ENCODE data around the gene NFKBIL1. TPM values are rescaled to one million over a fixed set of nuclear protein-coding genes. Genes with fewer than 3 reads are reported as not detected.

The NFKBIL1 gene
- total and polyA plus RNA-seq, 9 of the 15 experiments (the other 6 are each of a cell fraction or from before 2014, with no cell fraction given), result 0.49 to 33.1 (median 7.6) TPM

DNA sequence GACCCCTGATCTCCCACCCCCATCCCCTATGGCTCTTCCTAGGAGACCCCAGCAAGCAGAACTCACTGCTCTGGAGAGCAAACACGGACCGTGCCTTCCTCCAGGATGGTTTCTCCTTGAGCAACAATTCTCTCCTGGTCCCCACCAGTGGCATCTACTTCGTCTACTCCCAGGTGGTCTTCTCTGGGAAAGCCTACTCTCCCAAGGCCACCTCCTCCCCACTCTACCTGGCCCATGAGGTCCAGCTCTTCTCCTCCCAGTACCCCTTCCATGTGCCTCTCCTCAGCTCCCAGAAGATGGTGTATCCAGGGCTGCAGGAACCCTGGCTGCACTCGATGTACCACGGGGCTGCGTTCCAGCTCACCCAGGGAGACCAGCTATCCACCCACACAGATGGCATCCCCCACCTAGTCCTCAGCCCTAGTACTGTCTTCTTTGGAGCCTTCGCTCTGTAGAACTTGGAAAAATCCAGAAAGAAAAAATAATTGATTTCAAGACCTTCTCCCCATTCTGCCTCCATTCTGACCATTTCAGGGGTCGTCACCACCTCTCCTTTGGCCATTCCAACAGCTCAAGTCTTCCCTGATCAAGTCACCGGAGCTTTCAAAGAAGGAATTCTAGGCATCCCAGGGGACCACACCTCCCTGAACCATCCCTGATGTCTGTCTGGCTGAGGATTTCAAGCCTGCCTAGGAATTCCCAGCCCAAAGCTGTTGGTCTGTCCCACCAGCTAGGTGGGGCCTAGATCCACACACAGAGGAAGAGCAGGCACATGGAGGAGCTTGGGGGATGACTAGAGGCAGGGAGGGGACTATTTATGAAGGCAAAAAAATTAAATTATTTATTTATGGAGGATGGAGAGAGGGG, 26.1 kb downstream of the NFKBIL1 start (continued):
- TF ChIP-seq, protein P1, sequence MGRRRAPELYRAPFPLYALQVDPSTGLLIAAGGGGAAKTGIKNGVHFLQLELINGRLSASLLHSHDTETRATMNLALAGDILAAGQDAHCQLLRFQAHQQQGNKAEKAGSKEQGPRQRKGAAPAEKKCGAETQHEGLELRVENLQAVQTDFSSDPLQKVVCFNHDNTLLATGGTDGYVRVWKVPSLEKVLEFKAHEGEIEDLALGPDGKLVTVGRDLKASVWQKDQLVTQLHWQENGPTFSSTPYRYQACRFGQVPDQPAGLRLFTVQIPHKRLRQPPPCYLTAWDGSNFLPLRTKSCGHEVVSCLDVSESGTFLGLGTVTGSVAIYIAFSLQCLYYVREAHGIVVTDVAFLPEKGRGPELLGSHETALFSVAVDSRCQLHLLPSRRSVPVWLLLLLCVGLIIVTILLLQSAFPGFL (CRISPR knock-in tag; IDR thresholded peaks at IDR 0.05), result no peak
- TF ChIP-seq MCM3 (IDR thresholded peaks at IDR 0.05), result no peak

DNA sequence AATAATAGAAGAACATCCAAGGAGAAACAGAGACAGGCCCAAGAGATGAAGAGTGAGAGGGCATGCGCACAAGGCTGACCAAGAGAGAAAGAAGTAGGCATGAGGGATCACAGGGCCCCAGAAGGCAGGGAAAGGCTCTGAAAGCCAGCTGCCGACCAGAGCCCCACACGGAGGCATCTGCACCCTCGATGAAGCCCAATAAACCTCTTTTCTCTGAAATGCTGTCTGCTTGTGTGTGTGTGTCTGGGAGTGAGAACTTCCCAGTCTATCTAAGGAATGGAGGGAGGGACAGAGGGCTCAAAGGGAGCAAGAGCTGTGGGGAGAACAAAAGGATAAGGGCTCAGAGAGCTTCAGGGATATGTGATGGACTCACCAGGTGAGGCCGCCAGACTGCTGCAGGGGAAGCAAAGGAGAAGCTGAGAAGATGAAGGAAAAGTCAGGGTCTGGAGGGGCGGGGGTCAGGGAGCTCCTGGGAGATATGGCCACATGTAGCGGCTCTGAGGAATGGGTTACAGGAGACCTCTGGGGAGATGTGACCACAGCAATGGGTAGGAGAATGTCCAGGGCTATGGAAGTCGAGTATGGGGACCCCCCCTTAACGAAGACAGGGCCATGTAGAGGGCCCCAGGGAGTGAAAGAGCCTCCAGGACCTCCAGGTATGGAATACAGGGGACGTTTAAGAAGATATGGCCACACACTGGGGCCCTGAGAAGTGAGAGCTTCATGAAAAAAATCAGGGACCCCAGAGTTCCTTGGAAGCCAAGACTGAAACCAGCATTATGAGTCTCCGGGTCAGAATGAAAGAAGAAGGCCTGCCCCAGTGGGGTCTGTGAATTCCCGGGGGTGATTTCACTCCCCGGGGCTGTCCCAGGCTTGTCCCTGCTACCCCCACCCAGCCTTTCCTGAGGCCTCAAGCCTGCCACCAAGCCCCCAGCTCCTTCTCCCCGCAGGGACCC, 27.0 kb downstream of the NFKBIL1 start:
- in situ Hi-C loops (cut with MboI), result no loop called here
- Histone ChIP-seq H4K20me1 (replicated peaks; ENCODE audit: control insufficient read depth, insufficient read depth, low read length) (no peaks in the 10 kb centered on the region), H3K27me3 (ENCODE audit: control insufficient read depth in 2 of 2, insufficient read depth in 2 of 2, low read length in 2 of 2) (no peaks in the 10 kb centered on the region), H3K9me1 (ENCODE audit: control insufficient read depth, insufficient read depth, low read length) (no peaks in the 10 kb centered on the region), H3K4me2 (ENCODE audit: insufficient read depth, low read length) (no peak overlapping the region), H3K79me2 (ENCODE audit: control insufficient read depth, insufficient read depth, low read length) (no peaks in the 10 kb centered on the region), H2AFZ (ENCODE audit: low read depth, low read length) (no peak overlapping the region), H3K36me3 (ENCODE audit: control insufficient read depth, insufficient read depth, low read length) (no peaks in the 10 kb centered on the region), H3K9me3 (replicated peaks; ENCODE audit: control insufficient read depth, insufficient read depth, low read depth, low read length) (no peaks in the 10 kb centered on the region), H3K4me3 (no peak overlapping the region), H3K27ac (ENCODE audit: extremely low read depth, low read depth, low read length) (no peak overlapping the region), H3K4me1 (replicated peaks in 1 of 2; ENCODE audit: control insufficient read depth in 2 of 2, insufficient read depth in 2 of 2, low read length in 2 of 2) (peaks cover 0 to 20% of the 10 kb centered on the region in 2 experiments; a peak in 2 of 5 replicates), H3K9ac (ENCODE audit: insufficient read depth in 1 of 2, low read depth in 2 of 2, low read length in 2 of 2) (no peak overlapping the region)
- no peak for DNase-seq (ENCODE audit: extremely low read depth in 1 of 4, low spot score in 3 of 4)
- no TSS peak for BruUV-seq (replicated peaks)
- ChIA-PET POLR2A (interaction anchor here (0.6 to 2.0 kb wide), 14 partner anchors 9 to 146 kb away, joined by 3 to 10 read pairs (median 4); partner anchors contain the start of genes ATP6V1G2, DDX39B and NCR3), CTCF (ENCODE audit: low intra/inter-chr PET ratio) (interaction anchor here (0.7 kb wide), 1 partner anchor 23 kb away, joined by 3 read pairs; no protein-coding TSS in a partner anchor)
- FAIRE-seq, result no peak
- intact Hi-C loops (cut with micrococcal nuclease), result no loop called here
- peak; percentile 56 for ATAC-seq
- WGBS (ENCODE audit: insufficient coverage, low coverage, missing lambda C conversion rate), result 29% methylated on average over 14 of the region's 14 CpGs
- TF ChIP-seq HNRNPL (IDR thresholded peaks at IDR 0.05; ENCODE audit: low read depth, low read length) (no peak), NR2F6 (CRISPR knock-in tag; IDR thresholded peaks at IDR 0.05) (no peak), RAD21 (CRISPR knock-in tag; conservative IDR thresholded peaks at IDR 0.05 in 1 of 2, IDR thresholded peaks at IDR 0.05 in 1 of 2) (peak in 1 of 2 experiments; percentile 22; a peak in 1 of 4 replicates), ARID2 (IDR thresholded peaks at IDR 0.05) (0 out of 2 replicates have a peak, but pooled peaks have one; percentile 9), CHD4 (IDR thresholded peaks at IDR 0.05; ENCODE audit: insufficient read depth, insufficient replicate concordance, low read depth, low read length, poor library complexity, severe bottlenecking) (no peak)
- TF ChIP-seq, protein P2, sequence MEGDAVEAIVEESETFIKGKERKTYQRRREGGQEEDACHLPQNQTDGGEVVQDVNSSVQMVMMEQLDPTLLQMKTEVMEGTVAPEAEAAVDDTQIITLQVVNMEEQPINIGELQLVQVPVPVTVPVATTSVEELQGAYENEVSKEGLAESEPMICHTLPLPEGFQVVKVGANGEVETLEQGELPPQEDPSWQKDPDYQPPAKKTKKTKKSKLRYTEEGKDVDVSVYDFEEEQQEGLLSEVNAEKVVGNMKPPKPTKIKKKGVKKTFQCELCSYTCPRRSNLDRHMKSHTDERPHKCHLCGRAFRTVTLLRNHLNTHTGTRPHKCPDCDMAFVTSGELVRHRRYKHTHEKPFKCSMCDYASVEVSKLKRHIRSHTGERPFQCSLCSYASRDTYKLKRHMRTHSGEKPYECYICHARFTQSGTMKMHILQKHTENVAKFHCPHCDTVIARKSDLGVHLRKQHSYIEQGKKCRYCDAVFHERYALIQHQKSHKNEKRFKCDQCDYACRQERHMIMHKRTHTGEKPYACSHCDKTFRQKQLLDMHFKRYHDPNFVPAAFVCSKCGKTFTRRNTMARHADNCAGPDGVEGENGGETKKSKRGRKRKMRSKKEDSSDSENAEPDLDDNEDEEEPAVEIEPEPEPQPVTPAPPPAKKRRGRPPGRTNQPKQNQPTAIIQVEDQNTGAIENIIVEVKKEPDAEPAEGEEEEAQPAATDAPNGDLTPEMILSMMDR (IDR thresholded peaks at IDR 0.05 in 2 of 3, conservative IDR thresholded peaks at IDR 0.05 in 1 of 3; ENCODE audit: insufficient read depth in 2 of 3, low read depth in 1 of 3, low read length in 3 of 3), result peak in 2 of 3 experiments; percentile 23 to 39; a peak in 2 of 6 replicates
